K562 (cell line): Measurements from ENCODE around the gene EIF1B. TPM values are rescaled to one million over a fixed set of nuclear protein-coding genes. Genes with fewer than 3 reads are reported as not detected.

Experiments
- GTF3C2 ChIP-seq: IDR thresholded peaks from 3 replicates; pipeline ENCODE4 v1.6.1; 2011; ENCODE audit warnings: borderline replicate concordance, mild to moderate bottlenecking, moderate library complexity; ENCODE audit not compliant: insufficient read length; ENCODE audit errors: extremely low read depth
- HOXB6 ChIP-seq: fragments of 250-450 bp; sonication (Bioruptor Pico); IDR thresholded peaks from 2 replicates; pipeline ENCODE4 v1.5.1; 2022; ENCODE audit warnings: mild to moderate bottlenecking, borderline replicate concordance
- NCOA2 ChIP-seq, 2 experiments: fragments of 450-650 bp; IDR thresholded peaks; 2 replicates each; pipeline ENCODE4 v1.6.1; 2018; ENCODE audit warnings: mild to moderate bottlenecking in 2 of 2, moderate library complexity in 1 of 2; ENCODE audit not compliant: partially characterized antibody in 2 of 2
- REST ChIP-seq, 2 experiments: fragments of 450-650 bp; formaldehyde crosslinking in 1 of 2; IDR thresholded peaks; 2 replicates each; pipeline versions ENCODE4 v1.4.0 to v1.6.1; 2014 to 2020; ENCODE audit warnings: mild to moderate bottlenecking in 2 of 2, borderline replicate concordance in 1 of 2, low read depth in 1 of 2
- STAT5B ChIP-seq: fragments of 250-450 bp; sonication (Bioruptor Pico); IDR thresholded peaks from 2 replicates; pipeline ENCODE4 v1.8.0; 2021; ENCODE audit warnings: mild to moderate bottlenecking, inconsistent platforms
- ZNF431 ChIP-seq: sonication (generic); formaldehyde crosslinking; IDR thresholded peaks from 2 replicates; pipeline ENCODE4 v1.8.0; 2022; ENCODE audit warnings: mild to moderate bottlenecking, missing genetic modification reagents
- ZNF830 ChIP-seq: fragments of 250-450 bp; sonication (Bioruptor Pico); IDR thresholded peaks from 2 replicates; pipeline ENCODE4 v1.5.0; 2021; ENCODE audit warnings: mild to moderate bottlenecking
- polyA plus RNA-seq, 8 experiments: library from polyadenylated mRNA; depleted of rRNA in 4 of 8; stranded (reverse) in 5 of 8; unstranded in 3 of 8; fragments of >200 nt; fragmentation: Nextera tagmentation in 2 of 8; fragmentation: Illumina TruSeq in 1 of 8; extraction: Ambion mirVana in 2 of 8; extraction: Trizol in 1 of 8; gene quantifications; 2 replicates each; pipeline versions ENCODE4 v1.2.1 to v1.2.3, GENCODE V29; 2011 to 2014; ENCODE audit warnings: inconsistent platforms in 1 of 8, missing spikeins in 1 of 8
- total RNA-seq, 7 experiments: library from RNA; depleted of rRNA in 6 of 7; stranded (reverse); fragments of >200 nt in 6 of 7; fragmentation: Illumina TruSeq in 2 of 7; extraction: Trizol in 2 of 7; gene quantifications; 2 replicates each; pipeline versions ENCODE4 v1.2.1 to v1.2.3, GENCODE V29; 2011 to 2021; ENCODE audit warnings: low replicate concordance in 1 of 7

The EIF1B gene
- total and polyA plus RNA-seq, 9 of the 15 experiments (the other 6 are each of a cell fraction or from before 2014, with no cell fraction given) = 18.1 to 184 (median 78.9) TPM

GRCh38 chr3:40292637-40293349, 16.7 kb upstream of the EIF1B start (continued):
- TF ChIP-seq REST (IDR thresholded peaks at IDR 0.05; ENCODE audit: borderline replicate concordance) (no peak), REST (CRISPR knock-in tag; IDR thresholded peaks at IDR 0.05; ENCODE audit: low read depth) (no peak), ZNF431 (CRISPR knock-in tag) (no peak), STAT5B (CRISPR knock-in tag) (no peak), HOXB6 (no peak), NCOA2 (IDR thresholded peaks at IDR 0.05; ENCODE audit: partially characterized antibody in 2 of 2) (no peak), GTF3C2 (no peak), ZNF830 (no peak)
